Activated gamma-delta T cell treated with Interleukin-2 at 50 U/mL for 16 hours (primary cell): ENCODE measurements around the gene CDC42.

Experiments used
- DNase-seq: peaks from one replicate; pipeline ENCODE4 v3.0.0-alpha.2; 2020

CDC42 gene

GRCh38 chr1:22076346-22076745 lies 23.8 kb downstream of the CDC42 start:
- no peak for DNase-seq

GRCh38 chr1:22077728-22078127 lies 25.2 kb downstream of the CDC42 start:
- no peak for DNase-seq

- DNase-seq, result no peak
Observed at GRCh38 chr1:22078133-22078532, 25.6 kb downstream of the CDC42 start.

GRCh38 chr1:22080191-22080590 lies 27.7 kb downstream of the CDC42 start:
- no peak for DNase-seq

DNA sequence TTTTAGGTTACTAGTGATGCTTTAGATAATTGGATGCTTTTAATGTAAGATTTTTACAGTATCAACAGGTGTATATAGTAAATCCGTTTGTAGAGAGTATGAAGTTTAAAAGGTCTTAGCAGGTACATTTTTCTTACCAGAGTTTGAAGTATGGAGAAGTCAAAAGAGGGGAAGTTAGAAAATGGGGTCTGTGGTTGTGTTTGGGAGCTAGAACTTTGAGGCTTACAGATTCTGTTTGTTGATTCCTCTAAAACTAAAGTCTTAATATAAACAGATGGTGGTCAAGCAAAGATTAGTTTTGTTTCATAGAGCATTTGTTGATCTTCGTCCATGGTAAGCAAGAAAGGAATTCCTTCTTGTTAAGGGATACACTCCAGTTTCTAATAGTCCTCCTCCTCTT lies 35.8 kb downstream of the CDC42 start:
- no peak for DNase-seq

- no peak for DNase-seq
Observed at GRCh38 chr1:22089134-22089571, 36.6 kb downstream of the CDC42 start.

DNA sequence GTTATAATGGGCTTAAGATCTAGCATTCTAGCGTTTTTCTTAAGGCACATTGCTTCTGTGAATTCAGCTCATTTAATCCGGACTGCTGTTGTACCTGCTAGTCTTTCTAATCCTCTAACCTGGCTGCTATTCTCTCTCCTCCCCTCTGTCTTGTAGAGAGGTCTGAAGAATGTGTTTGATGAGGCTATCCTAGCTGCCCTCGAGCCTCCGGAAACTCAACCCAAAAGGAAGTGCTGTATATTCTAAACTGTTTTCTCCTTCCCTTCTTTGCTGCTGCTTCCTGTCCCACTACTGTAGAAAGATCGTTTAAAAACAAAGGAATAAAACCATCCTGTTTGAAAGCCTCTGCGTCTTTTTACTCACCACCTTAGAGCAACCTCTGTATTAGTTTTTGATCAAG lies 37.3 kb downstream of the CDC42 start:
- DNase-seq, result no peak

DNA sequence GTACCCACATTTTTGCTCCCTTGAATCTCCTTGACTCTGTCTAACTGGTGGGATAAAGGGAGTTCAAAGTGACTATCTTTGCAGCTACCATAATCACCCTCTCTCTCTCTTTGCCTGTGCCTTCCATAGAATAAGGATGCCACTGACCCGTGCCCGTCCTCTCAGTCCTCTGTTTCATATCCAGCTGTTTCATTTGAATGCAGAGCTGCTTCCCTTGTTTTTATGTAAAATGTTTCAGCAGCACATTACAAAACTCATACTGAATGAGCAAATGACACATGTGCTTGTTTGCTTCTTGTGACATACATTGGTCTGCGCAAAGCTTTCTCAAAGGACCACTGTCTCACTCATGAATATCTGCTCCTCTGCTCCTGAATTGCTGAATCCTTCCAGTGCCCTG lies 38.4 kb downstream of the CDC42 start:
- DNase-seq, result no peak

GRCh38 chr1:22092026-22092768 lies 39.7 kb downstream of the CDC42 start:
- peak; percentile 22 for DNase-seq

DNA sequence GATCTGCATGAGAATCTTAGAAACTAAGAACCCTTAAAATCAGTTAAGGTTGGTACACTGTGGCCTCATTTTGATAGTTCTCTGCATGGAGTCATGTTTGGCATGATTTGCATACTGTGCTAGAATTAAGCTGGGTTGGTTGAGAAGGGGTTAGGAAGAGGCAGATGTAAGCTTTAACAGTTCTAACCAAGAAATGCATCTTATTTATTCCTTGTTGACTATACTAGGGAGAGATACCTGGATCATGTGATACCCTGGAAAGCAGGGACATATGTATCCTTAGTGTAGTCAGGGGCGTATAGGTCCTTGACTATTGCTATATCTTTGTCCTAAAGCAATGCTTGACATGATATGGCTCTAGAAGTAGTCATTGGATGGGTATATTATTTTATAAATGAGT lies 41.0 kb downstream of the CDC42 start:
- DNase-seq, result no peak

- no peak for DNase-seq
Observed at GRCh38 chr1:22096036-22096435, 43.5 kb downstream of the CDC42 start.

DNA sequence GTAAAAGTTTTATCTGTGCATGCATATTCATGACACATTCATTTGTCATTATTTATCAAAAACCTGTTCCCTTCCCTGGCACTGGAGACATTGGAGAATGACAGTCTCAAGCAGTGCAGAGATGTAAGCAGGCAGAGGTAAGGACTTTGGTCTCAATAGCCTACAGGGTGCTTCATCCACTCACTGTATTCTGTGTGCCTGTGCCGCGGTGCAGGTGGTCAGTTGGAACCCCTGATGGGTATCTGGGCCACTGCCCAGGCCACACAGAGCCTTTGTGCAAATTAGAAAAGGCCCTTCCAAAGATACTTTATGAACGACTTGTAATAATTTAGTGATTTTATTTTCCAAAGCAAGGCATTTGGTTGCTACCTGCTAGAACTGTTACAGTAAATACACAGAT lies 44.0 kb downstream of the CDC42 start:
- no peak for DNase-seq

DNA sequence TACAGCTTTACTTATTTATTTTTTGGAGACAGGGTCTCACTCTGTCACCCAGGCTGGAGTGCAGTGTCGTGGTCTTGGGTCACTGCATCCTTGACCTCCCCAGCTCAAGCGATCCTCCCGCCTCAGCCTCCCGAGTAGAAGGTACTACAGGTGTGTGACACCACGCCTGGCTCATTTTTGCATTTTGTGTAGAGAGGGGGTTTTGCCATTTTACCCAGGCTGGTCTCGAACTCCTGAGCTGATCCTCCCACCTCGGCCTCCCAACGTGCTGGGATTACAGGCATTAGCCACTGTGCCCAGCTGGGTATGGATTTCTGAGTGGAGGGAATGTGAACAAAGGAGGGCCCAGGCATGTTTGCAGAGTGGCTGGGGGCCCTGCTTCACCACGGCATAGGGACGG lies 46.2 kb downstream of the CDC42 start:
- DNase-seq, result no peak

DNA sequence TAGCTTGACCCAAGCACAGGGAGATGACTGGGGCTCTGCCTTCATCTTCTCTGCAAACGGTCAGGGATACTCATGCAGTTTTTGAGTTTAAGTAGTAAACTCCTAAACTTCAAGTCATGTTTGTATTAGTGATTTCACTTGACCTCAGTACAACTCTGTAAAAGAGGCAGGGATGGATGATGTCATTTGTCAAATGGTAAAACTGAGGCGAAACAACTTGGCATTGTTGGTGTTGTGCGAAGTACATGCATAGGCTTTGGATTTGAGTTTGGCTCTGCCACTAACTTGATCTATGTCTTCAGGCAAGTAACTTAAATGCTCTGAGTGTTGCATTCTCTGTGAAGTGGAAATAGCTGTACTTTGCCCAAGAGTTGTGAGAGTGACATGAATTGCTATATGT lies 47.7 kb downstream of the CDC42 start:
- DNase-seq, result no peak

DNA sequence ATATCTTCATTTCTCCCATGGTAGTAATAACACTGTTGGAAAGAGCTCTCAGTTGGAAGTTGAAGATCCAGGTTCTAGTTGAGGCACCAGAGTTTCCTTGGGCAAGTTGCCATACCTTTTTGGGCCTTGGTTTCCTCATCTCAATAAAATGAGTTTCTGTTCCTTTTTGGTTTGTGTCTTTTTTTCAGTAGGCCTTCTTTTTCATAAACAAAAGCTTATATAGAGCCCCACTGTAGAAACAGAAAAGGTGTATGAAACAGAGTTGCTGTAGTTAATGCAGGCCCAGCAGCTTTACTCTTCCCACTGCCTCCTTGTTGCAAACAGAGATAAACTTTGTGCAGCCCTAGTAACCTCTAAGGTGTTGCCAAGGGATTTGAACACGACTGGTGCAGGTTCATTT lies 48.7 kb downstream of the CDC42 start:
- DNase-seq, result no peak

GRCh38 chr1:22101995-22102394 lies 49.5 kb downstream of the CDC42 start:
- no peak for DNase-seq

DNA sequence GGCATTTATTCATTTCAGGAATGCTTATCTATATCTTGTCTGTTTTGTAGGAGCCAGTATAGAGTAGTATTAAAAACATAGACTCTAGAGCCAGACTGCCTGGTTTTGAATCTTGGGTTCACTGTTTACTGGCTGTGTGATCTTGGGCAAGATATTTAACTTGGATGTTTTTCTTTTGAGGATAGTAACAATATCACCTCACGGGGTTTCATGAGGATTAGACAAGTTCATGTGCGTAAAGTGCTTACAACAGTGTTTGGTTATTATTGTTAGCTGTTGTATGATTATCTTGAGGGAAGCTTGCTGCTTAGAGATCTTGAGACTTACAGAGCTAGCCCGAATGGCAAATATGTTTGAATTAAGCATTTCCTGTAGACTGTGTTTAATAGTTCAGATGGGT lies 50.2 kb downstream of the CDC42 start:
- DNase-seq, result no peak

- DNase-seq, result no peak
Observed at GRCh38 chr1:22104094-22104493, 51.6 kb downstream of the CDC42 start.

- DNase-seq, result peak; percentile 43
Observed at GRCh38 chr1:22104865-22105437, 52.4 kb downstream of the CDC42 start.

- DNase-seq, result peak; percentile 22
Observed at GRCh38 chr1:22105611-22106207, 53.2 kb downstream of the CDC42 start.

GRCh38 chr1:22107126-22107525 lies 54.6 kb downstream of the CDC42 start:
- no peak for DNase-seq

- no peak for DNase-seq
Observed at GRCh38 chr1:22108339-22109105, 56.0 kb downstream of the CDC42 start.

DNA sequence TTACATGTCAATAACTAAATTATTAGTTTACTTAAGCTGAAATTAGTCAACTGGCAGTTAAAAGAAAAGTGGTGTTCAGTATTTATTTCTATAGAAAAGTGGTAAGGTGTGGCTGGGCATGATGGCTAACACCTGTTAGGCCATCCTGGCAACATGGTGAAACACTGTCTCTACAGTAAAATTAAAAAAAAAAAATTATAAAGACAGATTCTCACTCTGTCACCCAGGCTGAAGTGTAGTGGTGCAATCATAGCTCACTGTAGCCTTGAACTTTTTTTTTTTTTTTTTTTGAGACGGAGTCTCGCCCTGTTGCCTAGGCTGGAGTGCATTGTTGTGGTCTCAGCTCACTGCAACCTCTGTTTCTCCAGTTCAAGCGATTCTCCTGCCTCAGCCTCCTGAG lies 57.5 kb downstream of the CDC42 start:
- no peak for DNase-seq

GRCh38 chr1:22111115-22111514 lies 58.6 kb downstream of the CDC42 start:
- no peak for DNase-seq
